NCI-H128 (cell line): ENCODE results near the gene TRPV6.

ENCODE experiments used
- DNase-seq: peaks from one replicate; lab custom pipeline; 2025; ENCODE audit not compliant: unreplicated experiment; lab: John Stamatoyannopoulos, UW

The TRPV6 gene

DNA sequence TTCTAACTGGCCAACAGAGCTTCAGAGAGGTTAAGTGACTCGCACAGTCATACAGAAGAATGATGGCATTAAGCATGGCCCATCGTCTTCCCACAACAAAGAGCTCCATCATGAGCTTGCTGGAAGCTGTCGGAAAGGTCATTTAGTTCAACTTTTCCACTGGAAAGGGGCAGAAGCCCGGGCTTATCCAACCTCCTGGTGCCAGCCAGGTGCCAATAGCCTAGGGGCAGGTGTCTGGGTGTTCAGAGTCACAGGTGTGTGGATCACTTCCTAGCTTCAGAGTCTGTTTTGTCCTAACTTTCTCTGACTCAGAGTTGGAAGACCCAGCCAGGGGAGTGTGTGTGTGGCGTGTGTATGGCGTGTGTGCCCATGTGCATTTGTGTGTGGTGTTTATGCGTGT, 1.3 kb upstream of the TRPV6 start:
- DNase-seq = no peak

DNA sequence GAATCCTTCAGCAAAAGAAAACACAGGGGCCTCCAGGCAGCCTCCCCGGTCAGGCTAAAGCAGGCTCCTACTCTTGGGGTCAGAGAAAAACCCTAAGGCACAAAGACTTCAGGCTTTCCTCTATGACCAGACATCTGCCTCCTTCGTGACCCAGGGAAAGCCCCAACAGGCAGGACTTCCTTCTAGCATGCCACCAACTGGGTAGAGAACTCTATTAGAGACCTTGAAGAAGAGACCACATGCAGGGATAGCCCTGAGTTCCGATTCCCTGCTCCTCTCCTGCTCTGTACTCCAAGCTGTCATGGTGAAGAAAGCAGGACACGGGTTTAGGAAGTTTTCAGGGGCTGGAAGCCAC, 1.3 kb downstream of the TRPV6 start:
- DNase-seq = no peak

DNA sequence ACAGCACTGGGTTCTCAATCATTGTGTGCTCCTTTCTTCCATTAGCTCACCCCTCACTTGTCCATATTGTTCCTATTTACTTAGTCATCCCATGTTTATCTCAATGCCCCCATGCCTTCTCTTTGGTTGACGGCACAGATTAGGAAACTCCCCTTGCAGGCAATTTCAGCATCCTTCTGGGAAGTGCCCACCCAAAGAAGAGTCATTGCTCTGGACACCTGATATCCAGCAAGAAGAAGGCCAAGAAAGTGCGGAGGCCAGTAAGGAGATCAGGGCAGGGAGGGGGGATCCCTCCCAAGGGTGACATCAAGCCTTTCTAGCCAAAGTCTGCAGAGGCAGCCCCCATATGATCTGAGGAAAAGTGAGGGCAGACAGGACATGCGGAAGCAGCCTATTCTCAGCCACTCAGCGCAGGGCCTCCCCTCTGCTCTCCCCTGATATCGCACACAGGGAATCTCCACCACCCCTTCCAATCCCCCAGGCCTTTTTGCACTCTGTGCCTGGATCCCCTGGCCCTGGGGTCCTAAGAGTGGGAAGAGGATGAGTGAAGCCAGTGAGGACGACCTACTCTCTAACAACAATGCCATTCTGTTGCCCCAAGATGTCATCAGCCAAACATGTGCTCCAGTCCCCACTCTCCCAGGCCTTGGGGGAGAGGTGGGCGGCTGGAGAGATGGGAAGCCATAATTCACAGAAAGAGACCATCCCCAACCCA, 1.8 kb downstream of the TRPV6 start:
- no peak for DNase-seq

DNA sequence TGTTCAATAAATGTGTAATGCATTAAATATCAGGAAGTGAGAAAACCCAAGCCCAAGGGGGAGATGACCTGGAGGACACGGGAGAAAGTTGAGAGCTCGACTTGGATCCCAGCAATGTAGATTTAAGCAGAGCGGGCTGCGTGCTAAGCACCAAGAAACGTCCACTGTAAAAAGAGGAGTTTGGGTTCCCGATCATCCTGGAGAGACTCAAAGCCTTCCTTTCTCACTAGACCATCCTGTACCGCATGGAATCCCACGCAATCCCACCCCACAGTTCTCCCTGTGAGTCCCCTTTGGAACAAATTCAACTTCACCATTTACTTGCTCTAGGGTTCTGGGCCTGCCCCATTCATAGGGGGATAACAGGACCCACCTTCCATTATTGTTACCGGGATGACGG, 2.4 kb downstream of the TRPV6 start:
- DNase-seq = no peak

DNA sequence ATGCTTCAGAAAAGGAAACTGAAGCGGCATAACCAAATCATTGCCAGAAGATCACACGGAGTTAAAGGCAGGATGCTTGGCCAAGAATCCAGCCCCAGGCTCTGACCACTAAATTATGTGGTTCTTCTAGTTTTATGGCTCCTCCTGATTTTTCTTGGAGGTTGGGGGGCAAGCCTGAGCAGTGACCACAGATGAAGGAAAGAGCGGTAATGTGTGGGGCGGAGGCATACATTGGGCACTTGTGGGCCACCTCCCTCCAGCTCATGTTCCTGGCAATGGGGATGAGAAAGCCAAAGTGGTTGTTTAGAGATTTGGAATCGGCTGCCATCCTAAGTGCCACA, 3.2 kb downstream of the TRPV6 start:
- no peak for DNase-seq

DNA sequence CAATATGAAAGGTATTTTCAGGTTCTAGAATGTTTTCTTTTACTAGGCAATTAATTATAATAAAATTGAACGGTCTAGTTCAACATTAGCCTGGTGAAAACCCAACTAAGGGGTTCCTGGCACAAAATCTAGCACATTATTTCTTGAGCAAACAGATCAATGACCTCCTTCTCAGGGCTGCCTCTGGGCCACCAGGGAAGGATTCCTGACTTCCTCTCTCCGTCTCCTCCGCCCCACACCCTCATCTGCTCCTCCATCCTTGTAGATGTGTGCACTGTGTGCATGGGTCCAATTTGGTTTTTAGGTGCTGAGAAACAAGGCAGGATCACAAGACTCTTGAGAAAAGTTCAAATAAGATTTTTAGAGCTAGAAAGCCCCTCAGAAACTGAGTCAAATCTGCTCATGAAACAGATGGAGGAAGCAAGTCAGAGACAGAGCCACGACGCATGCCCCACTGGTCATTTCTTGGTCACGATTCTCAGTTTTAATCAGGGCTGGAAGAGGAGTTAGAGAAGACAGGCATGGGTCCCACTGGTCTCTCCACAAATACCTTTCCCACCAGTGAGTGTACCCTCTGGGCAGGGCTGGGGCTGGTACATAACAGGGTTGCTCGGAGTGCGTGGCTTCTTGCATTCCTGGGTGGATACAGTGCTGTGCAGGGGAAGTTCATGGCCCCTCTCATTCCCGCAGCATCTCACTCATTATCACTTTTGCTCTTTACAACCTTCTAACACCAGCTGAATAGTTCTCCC, 3.8 kb downstream of the TRPV6 start:
- DNase-seq = no peak

DNA sequence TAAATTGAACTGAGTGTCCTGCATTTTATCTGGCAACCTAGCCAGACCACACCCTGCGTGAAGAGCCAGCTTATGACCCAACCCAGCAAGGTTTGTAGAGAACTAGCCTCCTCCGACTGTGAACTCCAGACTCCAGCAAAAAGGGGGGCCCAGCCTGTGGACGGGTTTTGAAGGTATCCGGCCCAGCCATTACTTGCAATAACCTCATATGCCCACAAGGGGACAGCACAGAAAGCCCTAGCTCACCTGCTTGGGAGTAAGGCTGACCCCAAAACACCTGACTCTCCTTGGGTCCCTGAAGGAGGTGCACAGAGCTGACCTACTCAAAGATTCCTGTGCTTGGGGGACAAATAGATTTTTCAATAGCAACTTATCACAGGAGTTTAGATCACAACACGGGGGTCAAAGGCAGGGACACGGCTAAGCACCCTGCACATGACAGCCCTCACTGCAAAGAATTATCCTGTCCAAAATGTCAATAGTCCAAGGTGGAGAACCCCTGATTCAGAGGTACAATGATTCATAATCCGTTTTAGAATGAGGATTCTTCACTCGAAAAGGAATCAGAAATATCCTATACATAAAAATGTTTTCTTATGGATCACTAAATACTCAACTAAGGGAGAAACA, 4.6 kb downstream of the TRPV6 start:
- no peak for DNase-seq

DNA sequence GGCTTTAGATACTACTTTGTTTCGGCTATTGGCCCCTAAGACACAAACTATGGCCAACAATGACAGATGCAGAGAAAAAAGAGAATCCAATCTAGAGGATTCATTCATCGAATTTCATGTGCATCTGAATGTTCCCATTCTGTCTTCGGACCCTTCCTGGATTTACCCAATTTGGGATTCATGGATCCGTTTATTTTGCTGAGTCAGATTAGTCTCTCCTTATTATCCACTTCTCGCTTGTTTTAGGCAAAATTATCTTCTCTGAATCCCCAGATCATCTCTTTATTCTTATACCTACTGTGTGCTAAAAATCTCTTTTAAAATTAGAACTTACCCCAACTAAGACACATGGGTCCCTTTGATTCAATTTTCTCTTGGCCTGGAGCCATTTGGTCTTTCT, 6.5 kb downstream of the TRPV6 start:
- DNase-seq = no peak

- no peak for DNase-seq
Measured at GRCh38 chr7:142878315-142878714, 7.2 kb downstream of the TRPV6 start.

DNA sequence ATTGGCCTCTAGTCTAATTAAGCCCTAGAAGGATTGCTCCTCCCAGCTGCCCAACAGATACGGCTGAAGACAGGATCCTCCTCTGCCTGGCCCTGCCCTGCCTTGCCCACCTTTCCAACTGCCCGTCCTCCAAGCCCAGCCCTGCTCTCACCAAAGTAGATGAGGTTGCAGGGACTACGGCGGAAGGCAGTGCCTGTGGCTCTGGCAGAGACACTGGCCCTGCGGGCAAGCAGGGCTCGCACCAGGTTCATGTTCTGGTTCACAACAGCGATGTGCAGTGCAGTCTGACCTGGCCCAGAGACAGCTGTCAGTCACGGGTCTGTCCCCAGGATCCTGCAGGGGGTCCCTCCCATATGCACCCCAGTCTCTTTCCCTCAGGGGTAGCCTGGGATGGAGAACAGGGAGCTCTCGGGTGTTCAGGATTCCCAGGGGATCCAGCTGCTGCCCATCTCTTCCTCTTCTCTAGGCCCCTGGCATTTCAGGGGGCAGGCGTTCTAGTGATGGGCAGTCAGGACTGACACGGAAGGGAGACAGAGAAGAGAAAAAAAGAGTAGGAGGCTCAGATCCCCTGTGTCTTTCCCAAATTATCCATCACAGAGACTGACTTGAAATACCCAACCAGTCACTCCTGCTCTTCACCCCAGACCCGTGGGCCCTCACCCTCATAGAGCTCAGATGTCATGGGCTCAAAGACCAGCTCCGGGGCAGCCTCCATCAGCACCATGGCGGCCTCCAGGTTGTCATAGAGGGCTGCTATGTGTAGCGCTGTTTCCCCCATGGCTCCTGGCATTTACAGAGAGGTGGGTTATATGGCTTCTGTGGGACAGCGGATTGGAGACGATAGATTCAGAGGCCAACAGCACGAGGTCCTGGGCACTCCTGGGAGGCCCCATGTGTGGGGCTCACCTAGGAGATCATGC, 8.3 kb downstream of the TRPV6 start:
- DNase-seq = no peak

GRCh38 chr7:142876236-142876960, 9.1 kb downstream of the TRPV6 start:
- no peak for DNase-seq

GRCh38 chr7:142875456-142875855, 10.1 kb downstream of the TRPV6 start:
- no peak for DNase-seq

DNA sequence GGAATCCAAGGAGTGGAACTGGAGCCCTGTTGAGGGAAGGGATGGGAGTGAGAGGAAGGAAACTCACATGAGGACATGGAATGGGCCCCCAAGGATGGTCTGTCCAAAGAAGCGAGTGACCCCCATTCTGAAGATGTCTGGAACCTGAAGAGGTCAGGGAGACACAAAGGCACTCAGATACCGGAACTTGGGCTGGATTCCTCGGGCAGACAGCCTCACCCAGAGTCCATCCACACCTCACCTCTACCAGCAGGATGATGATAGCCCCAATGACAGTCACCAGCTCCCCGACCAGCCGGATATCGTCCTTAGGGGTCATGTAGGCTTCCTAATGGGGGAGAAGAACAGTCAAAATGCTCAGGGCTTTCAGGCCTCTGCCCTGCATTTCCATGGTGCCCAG, 10.7 kb downstream of the TRPV6 start:
- DNase-seq = no peak

GRCh38 chr7:142874409-142874808, 11.1 kb downstream of the TRPV6 start:
- DNase-seq = no peak

DNA sequence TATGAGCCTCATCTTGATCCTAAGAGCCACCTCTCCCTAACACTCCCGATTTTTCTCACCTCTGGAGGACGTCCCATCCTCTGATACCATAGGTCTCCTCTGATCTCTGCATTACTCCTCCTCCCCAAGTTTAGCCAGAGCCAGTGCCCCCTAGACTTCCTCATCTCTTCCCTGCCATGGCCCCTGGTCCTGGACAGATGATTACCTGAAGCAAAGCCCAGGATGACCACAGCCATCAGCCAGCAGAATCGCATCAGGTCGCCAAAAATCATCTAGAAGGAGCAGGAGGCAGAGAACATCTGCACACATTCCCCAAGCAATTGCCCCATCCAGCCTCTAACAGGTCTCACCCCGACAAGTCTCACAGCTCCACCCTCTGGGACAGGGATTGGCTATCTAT, 11.7 kb downstream of the TRPV6 start:
- no peak for DNase-seq

DNA sequence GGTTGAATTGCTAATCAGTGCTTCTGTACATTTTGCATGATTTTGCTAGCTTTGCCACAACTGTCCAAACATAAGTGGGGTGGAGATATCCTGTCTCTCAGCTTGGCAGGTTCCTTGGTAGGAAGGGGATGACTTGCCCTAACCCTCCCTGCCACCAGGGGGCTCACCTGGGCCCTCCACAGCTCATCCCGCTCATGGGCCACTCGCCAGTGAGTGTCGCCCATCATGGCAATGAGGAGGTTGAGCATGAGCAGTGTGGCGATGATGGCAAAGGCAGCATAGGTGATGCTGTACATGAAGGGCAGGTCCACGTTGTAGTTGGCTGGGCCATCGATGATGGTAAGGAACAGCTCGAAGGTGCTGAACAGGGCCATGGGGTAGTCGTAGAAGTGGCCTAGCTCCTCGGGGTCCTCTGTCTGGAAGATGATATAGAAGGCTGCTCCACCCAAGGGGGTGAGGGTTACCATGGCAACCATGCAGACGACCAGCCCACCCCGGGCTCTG, 12.2 kb downstream of the TRPV6 start:
- no peak for DNase-seq

DNA sequence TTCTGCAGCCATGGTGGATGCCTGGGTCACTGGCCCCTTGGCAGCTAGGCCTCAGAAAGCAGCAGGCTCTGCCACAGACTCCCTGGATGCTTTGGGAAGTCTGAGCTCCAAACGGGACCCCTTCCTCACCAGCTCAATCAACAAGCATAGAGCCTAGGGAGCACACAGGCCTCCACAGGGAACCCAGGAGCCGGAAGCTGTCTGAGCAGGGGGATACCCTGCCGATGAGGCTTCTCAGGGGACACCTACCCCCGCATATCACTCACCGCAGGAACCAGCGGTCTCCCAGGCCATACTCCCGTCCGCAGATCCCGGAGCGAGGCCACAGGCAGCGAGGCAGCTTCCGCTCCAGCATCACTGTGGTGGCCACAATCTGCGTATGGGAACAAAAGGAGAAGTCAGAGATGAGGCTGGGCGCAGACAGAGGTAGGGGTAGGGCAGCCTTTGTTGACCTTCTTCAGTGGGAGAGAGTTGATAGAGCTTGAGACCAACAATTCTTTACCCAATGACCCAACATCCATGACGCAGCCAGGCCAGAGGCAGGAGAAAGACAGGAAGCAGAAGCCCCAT, 13.4 kb downstream of the TRPV6 start:
- DNase-seq = no peak

DNA sequence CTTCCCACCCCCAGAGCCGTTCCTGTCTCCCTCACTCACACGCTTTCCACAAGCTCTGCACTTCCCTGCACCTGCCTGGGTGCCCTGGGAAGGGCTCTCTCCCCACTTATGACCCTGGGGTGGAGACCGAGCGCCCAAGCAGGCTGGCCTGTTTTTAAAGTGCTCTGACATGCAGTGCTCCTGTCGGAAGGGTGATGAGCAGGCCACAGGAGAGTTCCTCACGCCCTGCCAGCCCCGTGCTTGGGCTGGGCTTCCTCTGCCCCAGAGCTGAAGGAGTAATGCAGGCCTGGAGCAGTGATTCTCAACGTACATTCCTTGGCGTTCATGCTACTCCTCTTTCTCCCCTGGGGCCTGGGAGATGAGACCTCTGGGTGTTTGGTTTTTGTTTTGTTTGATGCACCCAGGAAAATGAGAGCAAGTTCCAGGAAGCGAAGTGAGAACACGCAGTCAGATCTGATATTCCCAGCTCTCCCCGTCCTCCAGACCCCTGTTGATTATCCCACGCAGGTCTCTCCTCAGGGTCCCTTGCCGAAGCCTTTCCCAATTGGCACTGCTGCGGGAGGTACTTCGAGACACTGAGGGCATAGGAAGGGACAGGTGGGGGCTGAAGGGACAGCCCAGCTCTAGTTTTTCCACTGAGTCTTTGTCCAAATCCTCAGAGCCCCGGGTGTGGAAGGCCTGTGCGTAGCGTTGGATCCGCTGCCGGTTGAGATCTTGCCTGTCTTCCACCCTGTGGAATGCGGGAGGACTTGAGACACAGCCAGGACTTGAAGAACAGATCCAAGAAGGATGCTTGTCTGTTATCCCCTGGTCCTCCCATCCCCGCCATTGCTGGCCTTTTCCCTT, 14.1 kb downstream of the TRPV6 start:
- no peak for DNase-seq

DNA sequence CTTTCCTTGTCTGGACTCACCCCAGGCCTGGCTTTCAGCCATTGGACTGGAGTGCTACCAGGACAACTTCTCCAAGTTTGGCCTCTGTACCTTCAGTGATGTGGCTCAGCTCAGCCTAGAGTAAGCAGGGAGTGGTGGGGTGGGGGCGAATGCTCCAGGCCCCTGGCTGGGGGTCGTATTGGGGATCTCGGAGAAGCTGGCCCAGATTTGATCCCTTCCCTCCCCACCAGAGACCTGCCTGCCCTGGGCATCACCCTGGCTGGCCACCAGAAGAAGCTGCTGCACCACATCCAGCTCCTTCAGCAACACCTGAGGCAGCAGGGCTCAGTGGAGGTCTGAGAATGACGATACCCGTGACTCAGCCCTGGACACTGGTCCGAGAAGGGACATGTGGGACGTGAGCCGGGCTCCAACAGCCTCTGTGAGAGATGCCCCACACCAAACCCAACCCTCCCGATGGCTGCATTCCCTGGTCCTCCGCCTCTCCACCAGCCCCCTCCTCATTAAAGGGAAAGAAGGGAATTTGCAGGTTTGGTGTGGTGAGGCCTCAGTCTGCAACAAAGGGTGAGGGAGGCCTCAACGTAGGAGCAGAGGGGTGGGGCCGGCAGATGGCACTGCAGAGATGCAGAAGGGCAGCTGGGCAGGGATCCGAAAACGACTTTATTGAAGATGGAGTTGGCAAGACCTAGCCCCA, 14.8 kb downstream of the TRPV6 start:
- no peak for DNase-seq
